Panc1 (cell line): ENCODE data around the gene TRAPPC12. TPM values are rescaled to one million over a fixed set of nuclear protein-coding genes. Genes with fewer than 3 reads are reported as not detected.

ENCODE experiments used
- ATAC-seq: fragments of 200-7000 bp; cut with Tn5 transposase; 2 replicates; pipeline ENCODE4 v1.9.1; 2020; ENCODE audit warnings: mild to moderate bottlenecking, moderate library complexity
- BruUV-seq: library from RNA; stranded (reverse); fragments of 400-500 nt; replicated peaks from 2 replicates; lab custom pipeline; 2021; lab: Mats Ljungman, UMichigan
- CTCF ChIA-PET: fragments of 300-600 bp; sonication (Branson Sonifier 250); formaldehyde crosslinking; loops from one replicate; lab custom pipeline; 2022; ENCODE audit warnings: antibody characterized with exemption; lab: Charles Lee
- POLR2A ChIA-PET: fragments of 300-600 bp; sonication (Branson Sonifier 250); formaldehyde crosslinking; loops from one replicate; lab custom pipeline; 2022; ENCODE audit warnings: antibody characterized with exemption; lab: Charles Lee
- DNase-seq: peaks from one replicate; pipeline ENCODE4 v3.0.0-alpha.2; 2010; ENCODE audit warnings: low read depth, low spot score
- H3K27ac ChIP-seq: 2 replicates; pipeline ENCODE4 v1.5.1; 2011; ENCODE audit warnings: mild to moderate bottlenecking, low read length, inconsistent platforms
- H3K27me3 ChIP-seq: fragments of 200-500 bp; sonication (Bioruptor generic); 2 replicates; pipeline ENCODE4 v1.6.0; 2014; ENCODE audit warnings: low read length, inconsistent platforms; ENCODE audit not compliant: control insufficient read depth, insufficient read depth
- H3K36me3 ChIP-seq: fragments of 200-500 bp; sonication (Bioruptor generic); 2 replicates; pipeline ENCODE4 v1.5.1; 2014; ENCODE audit warnings: inconsistent platforms, mild to moderate bottlenecking, low read length, moderate library complexity; ENCODE audit not compliant: control insufficient read depth, insufficient read depth
- H3K4me1 ChIP-seq: 2 replicates; pipeline ENCODE4 v1.5.1; 2011; ENCODE audit warnings: inconsistent platforms, mild to moderate bottlenecking, low read length, moderate library complexity; ENCODE audit not compliant: control insufficient read depth, insufficient read depth
- H3K4me3 ChIP-seq, 2 experiments: 2 replicates each; pipeline ENCODE4 v1.5.1; 2011 to 2012; ENCODE audit warnings: low read depth in 2 of 2, low read length in 2 of 2, mild to moderate bottlenecking in 2 of 2, inconsistent platforms in 1 of 2, moderate library complexity in 1 of 2
- H3K9me3 ChIP-seq: fragments of 200-500 bp; sonication (Bioruptor generic); 2 replicates; pipeline ENCODE4 v1.5.1; 2014; ENCODE audit warnings: low read depth, mild to moderate bottlenecking, inconsistent platforms, low read length, moderate library complexity; ENCODE audit not compliant: control insufficient read depth, insufficient read depth
- CTCF ChIP-seq: fragments of 450-650 bp; IDR thresholded peaks from 2 replicates; pipeline ENCODE4 v1.5.1; 2017; ENCODE audit warnings: mild to moderate bottlenecking
- POLR2AphosphoS5 ChIP-seq: IDR thresholded peaks from 2 replicates; pipeline ENCODE4 v1.6.1; 2012; ENCODE audit warnings: mild to moderate bottlenecking, low read depth, low read length, moderate library complexity
- SIN3A ChIP-seq: IDR thresholded peaks from 2 replicates; pipeline ENCODE4 v1.6.1; 2012; ENCODE audit warnings: low read depth, mild to moderate bottlenecking, low read length, moderate library complexity, borderline replicate concordance; ENCODE audit not compliant: insufficient read depth
- TCF7L2 ChIP-seq: IDR thresholded peaks from 2 replicates; pipeline ENCODE4 v1.6.1; 2011; ENCODE audit warnings: mild to moderate bottlenecking, low read depth, low read length, inconsistent platforms
- in situ Hi-C: cut with HindIII; loops from 2 replicates; pipeline ENCODE4 v1.10.0; 2016; ENCODE audit warnings: low sequenced_read_pairs, low pct_unique_long_range_greater_than_20kb
- intact Hi-C: fragments of 100-400 bp; cut with micrococcal nuclease; formaldehyde crosslinking; loops from one replicate; pipeline ENCODE4 v1.10.0; 2022; ENCODE audit not compliant: unreplicated experiment
- total RNA-seq: library from RNA; stranded (reverse); gene quantifications from one replicate; pipeline ENCODE4 v1.2.1, GENCODE V29; 2021; ENCODE audit not compliant: unreplicated experiment
- TF ChIP-seq, protein P1 (sequence below), 2 experiments: IDR thresholded peaks; 2 replicates each; pipeline ENCODE4 v1.6.1; 2011 to 2012; ENCODE audit warnings: low read depth in 2 of 2, control low read depth in 1 of 2, low read length in 1 of 2, mild to moderate bottlenecking in 1 of 2, moderate library complexity in 1 of 2; ENCODE audit not compliant: insufficient read depth in 1 of 2

TRAPPC12 gene
- total RNA-seq, 1 experiment from 2014 or later = 78.7 TPM

- ATAC-seq = peak; percentile 91
- Histone ChIP-seq H3K4me1 (peaks cover 12% of the 10 kb centered on the region), H3K27me3 (no peaks in the 10 kb centered on the region), H3K4me3 (peak within 1 kb of the TSS; percentile 77 to 89), H3K36me3 (no peaks in the 10 kb centered on the region; the same call in 1 of the 2 replicates), H3K27ac (peak within 1 kb of the TSS; percentile 85), H3K9me3 (no peaks in the 10 kb centered on the region)
- in situ Hi-C loops = no loop called here
- CTCF ChIA-PET = interaction anchor here (0.6 kb wide), 1 partner anchor 10 kb away, joined by 3 read pairs; no protein-coding TSS in a partner anchor
- TF ChIP-seq, protein P1, sequence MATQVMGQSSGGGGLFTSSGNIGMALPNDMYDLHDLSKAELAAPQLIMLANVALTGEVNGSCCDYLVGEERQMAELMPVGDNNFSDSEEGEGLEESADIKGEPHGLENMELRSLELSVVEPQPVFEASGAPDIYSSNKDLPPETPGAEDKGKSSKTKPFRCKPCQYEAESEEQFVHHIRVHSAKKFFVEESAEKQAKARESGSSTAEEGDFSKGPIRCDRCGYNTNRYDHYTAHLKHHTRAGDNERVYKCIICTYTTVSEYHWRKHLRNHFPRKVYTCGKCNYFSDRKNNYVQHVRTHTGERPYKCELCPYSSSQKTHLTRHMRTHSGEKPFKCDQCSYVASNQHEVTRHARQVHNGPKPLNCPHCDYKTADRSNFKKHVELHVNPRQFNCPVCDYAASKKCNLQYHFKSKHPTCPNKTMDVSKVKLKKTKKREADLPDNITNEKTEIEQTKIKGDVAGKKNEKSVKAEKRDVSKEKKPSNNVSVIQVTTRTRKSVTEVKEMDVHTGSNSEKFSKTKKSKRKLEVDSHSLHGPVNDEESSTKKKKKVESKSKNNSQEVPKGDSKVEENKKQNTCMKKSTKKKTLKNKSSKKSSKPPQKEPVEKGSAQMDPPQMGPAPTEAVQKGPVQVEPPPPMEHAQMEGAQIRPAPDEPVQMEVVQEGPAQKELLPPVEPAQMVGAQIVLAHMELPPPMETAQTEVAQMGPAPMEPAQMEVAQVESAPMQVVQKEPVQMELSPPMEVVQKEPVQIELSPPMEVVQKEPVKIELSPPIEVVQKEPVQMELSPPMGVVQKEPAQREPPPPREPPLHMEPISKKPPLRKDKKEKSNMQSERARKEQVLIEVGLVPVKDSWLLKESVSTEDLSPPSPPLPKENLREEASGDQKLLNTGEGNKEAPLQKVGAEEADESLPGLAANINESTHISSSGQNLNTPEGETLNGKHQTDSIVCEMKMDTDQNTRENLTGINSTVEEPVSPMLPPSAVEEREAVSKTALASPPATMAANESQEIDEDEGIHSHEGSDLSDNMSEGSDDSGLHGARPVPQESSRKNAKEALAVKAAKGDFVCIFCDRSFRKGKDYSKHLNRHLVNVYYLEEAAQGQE (IDR thresholded peaks at IDR 0.05; ENCODE audit: insufficient read depth in 1 of 2, low read depth in 2 of 2, low read length in 1 of 2) = peak in 1 of 2 experiments; percentile 9; a peak in 1 of 4 replicates
- TF ChIP-seq SIN3A = 0 out of 2 replicates have a peak, but pooled peaks have one; percentile 39
- peak; percentile 38; the same call in 1 of the 2 replicates for TF ChIP-seq POLR2AphosphoS5
- TF ChIP-seq TCF7L2 = peak; percentile 13; the same call in 1 of the 2 replicates
- no peak for TF ChIP-seq CTCF
- no peak for DNase-seq
- no TSS peak for BruUV-seq
- POLR2A ChIA-PET = interaction anchor here (0.6 kb wide), 3 partner anchors 16 to 1834 kb away, joined by 3 to 5 read pairs (median 4); no protein-coding TSS in a partner anchor
- intact Hi-C loops = no loop called here
Observed at GRCh38 chr2:3519255-3520205, 140.0 kb downstream of the TRAPPC12 start, which contains the start of gene ADI1. Gene ADI1 (minus strand): TSS chr2:3519531. CDS start chr2:3519487, 44 bp downstream.

- Histone ChIP-seq H3K4me1 (peaks cover 12% of the 10 kb centered on the region), H3K36me3 (no peaks in the 10 kb centered on the region; the same call in 1 of the 2 replicates), H3K27me3 (no peaks in the 10 kb centered on the region), H3K9me3 (no peaks in the 10 kb centered on the region), H3K27ac (no peak overlapping the region), H3K4me3 (peak overlapping the region in 1 of 2 experiments; percentile 89; a peak in 2 of 4 replicates)
- no TSS peak for BruUV-seq
- intact Hi-C loops (no loop called here), in situ Hi-C loops (no loop called here)
- DNase-seq (no peak), ATAC-seq (no peak)
- POLR2A ChIA-PET = interaction anchor here (0.7 kb wide), 1 partner anchor 155 kb away, joined by 3 read pairs; no protein-coding TSS in a partner anchor
- CTCF ChIA-PET = no interaction called here
- TF ChIP-seq SIN3A = no peak
Observed at GRCh38 chr2:3520591-3520990, 141.1 kb downstream of the TRAPPC12 start.
